Aortic smooth muscle cell (primary cell): ENCODE results near the gene RNH1. TPM values are rescaled to one million over a fixed set of nuclear protein-coding genes. Genes with fewer than 3 reads are reported as not detected.

Experiments
- total RNA-seq: library from RNA; depleted of rRNA; stranded (reverse); fragments of >200 nt; gene quantifications from 2 replicates; pipeline ENCODE4 v1.2.3, GENCODE V29; 2014

Gene RNH1
- 420 and 478 TPM in 2 replicates for total RNA-seq

DNA sequence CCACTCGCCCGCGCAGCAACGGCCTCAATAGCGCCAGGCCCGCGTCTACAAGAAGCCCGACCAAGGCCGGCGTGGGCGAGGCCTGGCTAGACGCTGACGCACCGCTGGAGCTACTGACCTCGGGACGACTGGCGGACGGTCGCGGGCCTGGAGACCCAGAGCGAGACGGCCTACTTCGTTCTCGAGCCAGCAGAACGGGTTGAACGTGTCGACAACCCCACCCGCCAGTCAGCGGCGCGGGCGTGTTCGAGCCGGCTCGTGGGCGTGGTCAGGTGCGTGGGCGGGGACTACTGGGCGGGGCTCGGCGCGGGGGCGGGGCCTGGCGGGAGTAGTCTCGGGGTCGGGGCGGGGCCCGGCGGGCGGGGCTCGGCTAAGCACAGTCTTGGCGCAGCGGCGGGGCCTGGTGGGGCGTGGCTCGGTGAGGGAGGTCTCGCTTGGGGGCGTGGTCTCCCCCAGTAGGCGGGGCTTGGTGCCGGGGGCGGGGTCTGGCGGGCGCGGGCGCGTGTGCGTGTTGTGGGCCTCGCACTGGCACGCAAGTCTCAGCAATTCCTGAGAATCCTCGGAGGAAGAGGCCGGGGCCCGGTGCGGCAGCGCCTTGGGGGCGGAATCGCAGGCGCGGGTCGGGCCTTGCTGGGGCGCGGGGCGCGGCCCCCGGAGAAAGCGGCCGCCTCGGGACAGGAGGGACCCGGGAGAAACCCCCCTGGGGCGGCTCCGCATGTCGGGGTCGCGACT lies at the start of gene RNH1:
TSS of gene RNH1 (minus strand) at position 248 of the 732 bp plus-strand sequence. CDS start 5,080 bp downstream, outside the sequence.

DNA sequence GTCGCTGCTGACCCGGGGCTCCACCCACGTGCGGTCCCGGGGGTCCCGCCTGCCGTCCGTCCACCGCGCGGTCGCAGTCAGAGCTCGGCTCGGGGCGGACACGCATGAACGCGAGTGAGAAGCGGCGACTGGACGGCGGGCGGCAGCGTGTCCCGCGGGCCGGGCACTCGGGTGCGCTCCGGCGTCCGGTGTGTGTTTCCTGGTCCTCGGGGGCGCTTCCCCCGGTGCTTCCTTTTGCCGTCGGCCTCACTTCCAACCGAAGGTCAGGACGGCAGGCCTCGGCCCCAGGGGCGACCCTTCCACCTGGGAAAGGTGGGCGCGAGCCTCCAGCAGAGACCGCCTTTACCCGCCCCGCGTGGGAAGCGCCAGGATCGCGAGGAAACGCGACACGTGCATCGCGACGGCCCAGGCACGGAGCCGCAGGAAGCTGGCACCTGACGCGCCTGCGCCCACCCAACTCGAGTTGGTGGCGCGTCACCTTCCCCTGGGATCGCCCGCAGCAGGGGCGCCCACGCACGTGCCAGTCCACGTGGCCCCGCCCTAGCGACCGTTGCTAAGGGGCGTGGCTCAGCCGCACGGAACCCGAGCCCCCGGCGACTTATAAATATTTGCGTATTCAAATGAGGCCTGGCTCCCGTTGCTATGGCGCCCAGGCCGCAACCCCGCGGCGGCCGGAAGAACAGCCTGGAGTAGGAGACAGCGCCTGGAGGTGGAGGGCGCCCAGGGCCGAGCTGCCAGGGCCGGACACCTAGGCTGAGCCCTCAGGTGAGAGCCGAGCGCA lies 30.0 kb upstream of the RNH1 start, which contains the start of gene LRRC56:
TSS of gene LRRC56 (plus strand) at position 687 of the 781 bp plus-strand sequence. CDS start 3,158 bp downstream, outside the sequence.

DNA sequence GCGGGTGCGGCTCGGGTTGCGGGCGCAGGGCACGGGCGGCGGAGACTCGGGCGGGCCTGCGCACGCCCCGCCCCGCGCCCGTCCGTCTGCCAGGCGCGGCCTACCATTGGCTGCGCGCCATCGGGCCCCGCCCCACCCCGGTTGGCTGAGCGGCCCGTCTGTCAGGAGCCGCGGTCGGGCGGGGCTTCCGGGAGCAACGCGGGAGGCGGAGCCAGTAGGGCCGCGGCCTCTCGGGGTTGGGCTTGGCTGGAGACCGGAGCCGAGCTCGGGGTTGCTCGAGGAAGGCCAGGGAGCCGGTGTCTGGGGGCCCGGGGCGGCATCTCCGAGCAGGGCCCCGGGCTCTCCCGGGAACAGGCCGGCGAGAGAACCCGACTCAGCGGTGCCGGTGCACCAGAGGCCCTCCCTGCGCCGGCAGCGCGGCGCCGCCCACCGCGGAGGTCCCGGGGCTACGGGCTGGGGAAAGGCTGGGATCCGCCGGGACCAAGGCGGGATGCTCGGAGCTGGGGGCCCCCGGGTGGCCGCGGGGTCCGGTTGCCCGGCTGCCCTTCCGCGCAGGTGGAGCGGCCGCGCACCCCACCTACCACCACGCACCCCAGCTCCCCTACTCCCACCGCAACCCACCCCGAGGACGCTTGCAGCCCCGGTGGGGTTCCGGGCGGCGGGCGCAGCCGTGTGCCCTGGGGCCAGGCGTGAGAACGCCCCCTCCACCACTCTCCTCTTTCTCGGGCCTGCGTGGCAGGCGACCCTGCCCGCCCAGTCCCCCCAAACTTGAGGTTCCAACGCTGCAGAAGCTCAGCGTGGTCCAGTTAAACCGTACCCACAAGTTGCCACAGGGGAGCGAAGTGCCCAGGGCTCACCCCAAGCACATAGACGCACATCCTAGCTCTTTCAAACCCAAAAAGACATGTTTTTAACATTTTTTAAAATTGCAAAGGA lies 28.7 kb upstream of the RNH1 start, which contains the start of gene HRAS:
TSS of gene HRAS (minus strand) at position 58 of the 936 bp plus-strand sequence.

DNA sequence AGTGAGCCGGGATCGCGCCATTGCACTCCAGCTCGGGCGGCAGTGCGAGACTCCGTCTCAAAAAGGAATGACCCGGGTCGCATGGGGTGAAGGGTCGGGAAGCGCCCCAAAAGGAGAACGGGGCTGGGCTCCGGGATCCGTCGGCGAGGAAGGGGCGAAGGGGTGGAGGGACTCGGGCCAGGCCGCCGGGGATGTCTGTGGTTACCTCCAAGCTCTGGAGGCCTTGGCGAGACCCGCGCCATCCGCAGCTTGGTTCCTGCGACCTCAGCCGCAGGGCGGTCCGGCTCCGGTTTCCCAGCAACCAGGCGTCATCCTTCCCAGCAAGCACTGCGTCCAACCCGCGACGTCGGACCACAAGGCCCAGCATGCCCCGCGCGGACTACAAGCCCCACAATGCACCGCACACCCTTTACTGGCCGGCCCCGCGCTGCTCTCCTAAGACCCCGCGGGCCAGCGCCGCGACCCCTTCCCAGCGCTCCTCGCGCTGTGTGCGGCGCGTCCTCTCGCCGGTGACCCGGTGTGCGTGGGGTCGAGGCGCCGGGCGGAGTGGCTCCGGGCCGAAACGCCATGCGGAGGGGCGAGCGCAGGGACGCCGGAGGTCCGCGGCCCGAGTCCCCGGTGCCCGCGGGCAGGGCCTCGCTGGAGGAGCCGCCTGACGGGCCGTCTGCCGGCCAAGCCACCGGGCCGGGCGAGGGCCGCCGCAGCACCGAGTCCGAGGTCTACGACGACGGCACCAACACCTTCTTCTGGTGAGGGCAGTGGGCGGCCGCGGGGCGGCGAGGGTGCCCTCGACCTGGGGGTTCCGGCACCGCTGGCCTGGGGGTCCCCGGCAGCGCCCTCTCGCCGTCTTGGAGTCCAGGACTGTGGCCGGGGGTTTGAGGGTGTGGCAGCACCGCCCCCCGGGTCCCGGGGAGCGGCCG lies 56.9 kb downstream of the RNH1 start, which contains the start of gene PTDSS2:
TSS of gene PTDSS2 (plus strand) at position 391 of the 920 bp plus-strand sequence. CDS start at position 568, 177 bp downstream.

Other genes with a start within 250 kb of the RNH1 start
- not detected in 2 replicates for gene NLRP6, start 228.8 kb downstream of the RNH1 start, total RNA-seq
- gene PGGHG, start 218.1 kb downstream of the RNH1 start, total RNA-seq = 8.1 and 9.5 TPM in 2 replicates
- gene IFITM5, start 207.7 kb downstream of the RNH1 start, total RNA-seq = not detected in 2 replicates
- gene IFITM2, start 199.4 kb downstream of the RNH1 start, total RNA-seq = 113 and 138 TPM in 2 replicates
- 32.6 and 61.0 TPM in 2 replicates for gene IFITM1, start 193.2 kb downstream of the RNH1 start, total RNA-seq
- gene IFITM3, start 186.4 kb downstream of the RNH1 start, total RNA-seq = 90.2 and 101 TPM in 2 replicates
- gene B4GALNT4, start 137.7 kb downstream of the RNH1 start, total RNA-seq = under 0.01 and 0.06 TPM in 2 replicates
- 0.81 and 1.3 TPM in 2 replicates for gene PKP3, start 113.0 kb downstream of the RNH1 start, total RNA-seq
- gene SIGIRR, start 92.2 kb downstream of the RNH1 start, total RNA-seq = 17.8 and 19.3 TPM in 2 replicates
- gene ANO9, start 65.2 kb downstream of the RNH1 start, total RNA-seq = not detected in 2 replicates
- gene PTDSS2, start 57.0 kb downstream of the RNH1 start, total RNA-seq = 25.6 and 32.0 TPM in 2 replicates
- gene HRAS, start 28.3 kb upstream of the RNH1 start, total RNA-seq = 77.6 and 105 TPM in 2 replicates
- 0.25 and 0.53 TPM in 2 replicates for gene LRRC56, start 30.3 kb upstream of the RNH1 start, total RNA-seq
- gene LMNTD2, start 53.5 kb upstream of the RNH1 start, total RNA-seq = 0.13 and 0.19 TPM in 2 replicates
- 1.2 and 1.7 TPM in 2 replicates for gene RASSF7, start 53.7 kb upstream of the RNH1 start, total RNA-seq
- gene PHRF1, start 69.2 kb upstream of the RNH1 start, total RNA-seq = 21.7 and 27.9 TPM in 2 replicates
- 8.6 and 9.8 TPM in 2 replicates for gene IRF7, start 108.7 kb upstream of the RNH1 start, total RNA-seq
- gene CDHR5, start 117.7 kb upstream of the RNH1 start, total RNA-seq = not detected in 2 replicates
- not detected in 2 replicates for gene SCT, start 119.9 kb upstream of the RNH1 start, total RNA-seq
- 0.06 TPM in 1 of 2 replicates, not detected in the other for gene DRD4, start 130.0 kb upstream of the RNH1 start, total RNA-seq
- gene DEAF1, start 188.0 kb upstream of the RNH1 start, total RNA-seq = 31.4 and 31.7 TPM in 2 replicates
- gene TMEM80, start 188.6 kb upstream of the RNH1 start, total RNA-seq = 6.8 and 7.9 TPM in 2 replicates
- gene EPS8L2, start 199.0 kb upstream of the RNH1 start, total RNA-seq = 29.9 and 31.0 TPM in 2 replicates
- 163 and 213 TPM in 2 replicates for gene TALDO1, start 240.2 kb upstream of the RNH1 start, total RNA-seq